ENCODE measurements around the gene TCEAL3. TPM values are rescaled to one million over a fixed set of nuclear protein-coding genes. Genes with fewer than 3 reads are reported as not detected.

TCEAL3 gene
- total RNA-seq, 1 donor from 2014 or later = 15.2 TPM

- H3K4me2 ChIP-seq (ENCODE audit: low read length) = peak overlapping the region; percentile 32
- peak; percentile 96 for FAIRE-seq
- H3K79me2 ChIP-seq (ENCODE audit: insufficient read depth, low read length) = no peaks in the 10 kb centered on the region
- Mint-ChIP-seq H3K36me3 (ENCODE audit: low read depth, unreplicated experiment) (no peaks in the 10 kb centered on the region), H3K4me3 (ENCODE audit: unreplicated experiment) (no peak overlapping the region), H3K4me1 (ENCODE audit: low read depth, unreplicated experiment) (peaks cover 7% of the 10 kb centered on the region), H3K27me3 (ENCODE audit: low read depth, unreplicated experiment) (peaks cover 3% of the 10 kb centered on the region), H3K27ac (ENCODE audit: unreplicated experiment) (no peak overlapping the region), H3K9me3 (ENCODE audit: unreplicated experiment) (no peaks in the 10 kb centered on the region)
- DNase-seq (ENCODE audit: low read depth) = no peak
- no peaks in the 10 kb centered on the region for H4K20me1 ChIP-seq (ENCODE audit: insufficient read depth, low read length)
- no peaks in the 10 kb centered on the region for H3K27me3 ChIP-seq (ENCODE audit: insufficient read depth, low read length)
- H3K4me3 ChIP-seq (ENCODE audit: insufficient read depth, low read depth, low read length) = no peak overlapping the region
- TF ChIP-seq EZH2 (IDR thresholded peaks at IDR 0.05; ENCODE audit: insufficient read depth, low read length) (no peak), CTCF (IDR thresholded peaks at IDR 0.05; ENCODE audit: insufficient read depth, low read depth, low read length) (no peak)
- no peak overlapping the region for H3K27ac ChIP-seq (ENCODE audit: low read depth, low read length)
- H3K9ac ChIP-seq (ENCODE audit: low read length) = no peak overlapping the region
- H3K4me1 ChIP-seq (ENCODE audit: insufficient read depth, low read length) = peaks cover 3% of the 10 kb centered on the region
- H3K9me3 ChIP-seq (ENCODE audit: insufficient read depth, low read depth, low read length) = no peaks in the 10 kb centered on the region
- no peaks in the 10 kb centered on the region for H3K36me3 ChIP-seq (ENCODE audit: insufficient read depth, low read length)
- no peak overlapping the region for H2AFZ ChIP-seq (ENCODE audit: low read depth, low read length)
These were observed 45.0 kb upstream of the TCEAL3 start for GRCh38 chrX:103562801-103563200.

GRCh38 chrX:103565197-103565596 lies 42.6 kb upstream of the TCEAL3 start:
- H3K36me3 ChIP-seq (ENCODE audit: insufficient read depth, low read length) = no peaks in the 10 kb centered on the region
- H2AFZ ChIP-seq (ENCODE audit: low read depth, low read length) = no peak overlapping the region
- H3K4me3 ChIP-seq (ENCODE audit: insufficient read depth, low read depth, low read length) = no peak overlapping the region
- FAIRE-seq (peak; percentile 26), DNase-seq (ENCODE audit: low read depth) (no peak)
- Mint-ChIP-seq H3K9me3 (ENCODE audit: unreplicated experiment) (no peaks in the 10 kb centered on the region), H3K4me1 (ENCODE audit: low read depth, unreplicated experiment) (peaks cover 7% of the 10 kb centered on the region), H3K27me3 (ENCODE audit: low read depth, unreplicated experiment) (no peaks in the 10 kb centered on the region), H3K36me3 (ENCODE audit: low read depth, unreplicated experiment) (no peaks in the 10 kb centered on the region), H3K27ac (ENCODE audit: unreplicated experiment) (no peak overlapping the region), H3K4me3 (ENCODE audit: unreplicated experiment) (no peak overlapping the region)
- H4K20me1 ChIP-seq (ENCODE audit: insufficient read depth, low read length) = no peaks in the 10 kb centered on the region
- no peak overlapping the region for H3K9ac ChIP-seq (ENCODE audit: low read length)
- H3K27ac ChIP-seq (ENCODE audit: low read depth, low read length) = no peak overlapping the region
- no peak overlapping the region for H3K4me2 ChIP-seq (ENCODE audit: low read length)
- peaks cover 3% of the 10 kb centered on the region for H3K4me1 ChIP-seq (ENCODE audit: insufficient read depth, low read length)
- H3K27me3 ChIP-seq (ENCODE audit: insufficient read depth, low read length) = no peaks in the 10 kb centered on the region
- TF ChIP-seq EZH2 (IDR thresholded peaks at IDR 0.05; ENCODE audit: insufficient read depth, low read length) (no peak), CTCF (IDR thresholded peaks at IDR 0.05; ENCODE audit: insufficient read depth, low read depth, low read length) (no peak)
- H3K79me2 ChIP-seq (ENCODE audit: insufficient read depth, low read length) = no peaks in the 10 kb centered on the region
- no peaks in the 10 kb centered on the region for H3K9me3 ChIP-seq (ENCODE audit: insufficient read depth, low read depth, low read length)

- peak; percentile 99 for FAIRE-seq
These were observed 42.0 kb upstream of the TCEAL3 start for GRCh38 chrX:103565752-103566151.

More at GRCh38 chrX:103565752-103566151, 42.0 kb upstream of the TCEAL3 start:
- H3K27ac ChIP-seq (ENCODE audit: low read depth, low read length) = no peak overlapping the region
- Mint-ChIP-seq H3K4me3 (ENCODE audit: unreplicated experiment) (no peak overlapping the region), H3K27ac (ENCODE audit: unreplicated experiment) (no peak overlapping the region), H3K9me3 (ENCODE audit: unreplicated experiment) (no peaks in the 10 kb centered on the region), H3K27me3 (ENCODE audit: low read depth, unreplicated experiment) (no peaks in the 10 kb centered on the region), H3K36me3 (ENCODE audit: low read depth, unreplicated experiment) (no peaks in the 10 kb centered on the region), H3K4me1 (ENCODE audit: low read depth, unreplicated experiment) (peaks cover 7% of the 10 kb centered on the region)
- H4K20me1 ChIP-seq (ENCODE audit: insufficient read depth, low read length) = no peaks in the 10 kb centered on the region
- no peak overlapping the region for H3K4me3 ChIP-seq (ENCODE audit: insufficient read depth, low read depth, low read length)
- H3K4me1 ChIP-seq (ENCODE audit: insufficient read depth, low read length) = peaks cover 3% of the 10 kb centered on the region
- no peaks in the 10 kb centered on the region for H3K27me3 ChIP-seq (ENCODE audit: insufficient read depth, low read length)
- no peaks in the 10 kb centered on the region for H3K9me3 ChIP-seq (ENCODE audit: insufficient read depth, low read depth, low read length)
- H3K4me2 ChIP-seq (ENCODE audit: low read length) = no peak overlapping the region
- no peak overlapping the region for H2AFZ ChIP-seq (ENCODE audit: low read depth, low read length)
- no peak overlapping the region for H3K9ac ChIP-seq (ENCODE audit: low read length)
- no peaks in the 10 kb centered on the region for H3K79me2 ChIP-seq (ENCODE audit: insufficient read depth, low read length)
- DNase-seq (ENCODE audit: low read depth) = peak; percentile 75
- no peaks in the 10 kb centered on the region for H3K36me3 ChIP-seq (ENCODE audit: insufficient read depth, low read length)
- TF ChIP-seq EZH2 (IDR thresholded peaks at IDR 0.05; ENCODE audit: insufficient read depth, low read length) = no peak
- TF ChIP-seq CTCF (IDR thresholded peaks at IDR 0.05; ENCODE audit: insufficient read depth, low read depth, low read length) = no peak
